ENCODE data around the gene SPPL3.

Gene SPPL3

GRCh38 chr12:120721866-120722265, 182.3 kb downstream of the SPPL3 start:
- DNase-seq (ENCODE audit: low spot score): peak; percentile 41

GRCh38 chr12:120720987-120721801, 183.0 kb downstream of the SPPL3 start:
- no peak for DNase-seq (ENCODE audit: low spot score)

- peak; percentile 90 for DNase-seq (ENCODE audit: low spot score)
Observed at GRCh38 chr12:120720234-120720986, 183.7 kb downstream of the SPPL3 start.

GRCh38 chr12:120719496-120720233, 184.5 kb downstream of the SPPL3 start:
- peak; percentile 79 for DNase-seq (ENCODE audit: low spot score)

- DNase-seq (ENCODE audit: low spot score): peak; percentile 61
Observed at GRCh38 chr12:120719072-120719471, 185.1 kb downstream of the SPPL3 start.

- DNase-seq (ENCODE audit: low spot score): no peak
Observed at GRCh38 chr12:120718055-120718454, 186.1 kb downstream of the SPPL3 start.

GRCh38 chr12:120713861-120714482, 190.2 kb downstream of the SPPL3 start:
- DNase-seq (ENCODE audit: low spot score): peak; percentile 93

GRCh38 chr12:120712610-120713009, 191.5 kb downstream of the SPPL3 start:
- DNase-seq (ENCODE audit: low spot score): no peak

Measured in hematopoietic multipotent progenitor cell treated with erythropoietin and hydrocortisone succinate and interleukin-3 and kit ligand, for 17 days (in vitro differentiated cells).